Upper lobe of left lung (tissue), 6 donors: Measurements from ENCODE around the gene SLC2A3. TPM values are rescaled to one million over a fixed set of nuclear protein-coding genes. Genes with fewer than 3 reads are reported as not detected.
A peak's percentile ranks its signal among the peaks of the same experiment; 100 is the strongest.
"Not testable (repeated sequence)": the region's sequence is repeated elsewhere in the genome, so short reads cannot be mapped to it uniquely, and the experiment has no call there.

ENCODE experiments used
- ATAC-seq, 2 donors: fragments of 200-7000 bp; cut with Tn5 transposase; one replicate each; pipeline ENCODE4 v1.9.1; 2022; ENCODE audit warnings: mild to moderate bottlenecking in 2 of 2, moderate library complexity in 2 of 2; ENCODE audit not compliant: low FRiP score in 2 of 2
- DNase-seq, 2 donors: peaks; one replicate each; pipeline ENCODE4 v3.0.0-alpha.2; 2019 to 2020
- H3K27ac ChIP-seq, 4 donors: fragments of 200-600 bp; sonication (generic); one replicate each; pipeline ENCODE4 v1.5.1; 2016 to 2019
- H3K27me3 ChIP-seq, 4 donors: fragments of 200-600 bp; sonication (generic); one replicate each; pipeline ENCODE4 v1.5.1; 2017 to 2019
- H3K36me3 ChIP-seq, 4 donors: fragments of 200-600 bp; sonication (generic); one replicate each; pipeline ENCODE4 v1.5.1; 2016 to 2019
- H3K4me1 ChIP-seq, 4 donors: fragments of 200-600 bp; sonication (generic); one replicate each; pipeline ENCODE4 v1.5.1; 2018 to 2019
- H3K4me3 ChIP-seq, 4 donors: fragments of 200-600 bp; sonication (generic); one replicate each; pipeline ENCODE4 v1.5.1; 2017 to 2019; ENCODE audit warnings: mild to moderate bottlenecking in 2 of 4, moderate library complexity in 1 of 4
- H3K9me3 ChIP-seq, 4 donors: fragments of 200-600 bp; sonication (generic); one replicate each; pipeline ENCODE4 v1.5.1; 2018 to 2019
- CTCF ChIP-seq, 6 experiments: fragments of 450-650 bp in 4 of 6; fragments of 200-600 bp in 2 of 6; sonication (generic) in 2 of 6; IDR thresholded peaks; one replicate each; pipeline ENCODE4 v1.5.1; 2016 to 2019; ENCODE audit warnings: antibody characterized with exemption in 6 of 6
- EP300 ChIP-seq, 4 donors: sonication (generic); formaldehyde crosslinking; IDR thresholded peaks; one replicate each; pipeline ENCODE4 v1.5.1; 2017; ENCODE audit warnings: antibody characterized with exemption in 4 of 4, control low read depth in 2 of 4
- POLR2A ChIP-seq, 4 donors: fragments of 450-650 bp; IDR thresholded peaks; one replicate each; pipeline ENCODE4 v1.5.1; 2016 to 2017; ENCODE audit warnings: antibody characterized with exemption in 4 of 4, mild to moderate bottlenecking in 2 of 4
- POLR2AphosphoS5 ChIP-seq, 2 donors: sonication (generic); formaldehyde crosslinking; IDR thresholded peaks; one replicate each; pipeline ENCODE4 v1.5.1; 2017; ENCODE audit warnings: antibody characterized with exemption in 2 of 2
- WGBS, 2 donors: methylation state at CpG; one replicate each; pipeline ENCODE4 v1.1.5; 2017 to 2018; 5-methylcytosine and 5-hydroxymethylcytosine counted together
- total RNA-seq, 6 donors: library from RNA; depleted of rRNA in 4 of 6; stranded (reverse); fragments of >200 nt in 4 of 6; gene quantifications; one replicate each; pipeline versions ENCODE4 v1.1.0 to v1.2.1, GENCODE V29; 2016 to 2021
- donor health status: DM: no; HTN: no; CAD: no; lungs with moderate emphysema.
- donor health status: DM: no; HTN: yes; CAD: no; lungs with severe emphysema.

The SLC2A3 gene
- total RNA-seq, 6 donors from 2014 or later: 43.0 to 148 (median 63.4) TPM

GRCh38 chr12:7966563-7966962 is 30.6 kb upstream of the SLC2A3 start:
- ATAC-seq: peak in 1 of 2 donors; percentile 20
- Histone ChIP-seq H3K4me3 (no peak overlapping the region), H3K9me3 (no peaks in the 10 kb centered on the region), H3K27me3 (no peaks in the 10 kb centered on the region), H3K4me1 (peaks cover 5 to 19% (median 14%) of the 10 kb centered on the region in 4 donors), H3K27ac (no peak overlapping the region), H3K36me3 (no peaks in the 10 kb centered on the region)
- 77 to 82% methylated on average over 14 of the region's 14 CpGs for WGBS, 2 donors
- peak in 1 of 2 donors; percentile 63 for DNase-seq
- no peak for TF ChIP-seq CTCF (IDR thresholded peaks at IDR 0.05)
- TF ChIP-seq POLR2A (IDR thresholded peaks at IDR 0.05): no peak
- TF ChIP-seq POLR2AphosphoS5 (IDR thresholded peaks at IDR 0.05): peak in 1 of 2 donors; percentile 8

- ATAC-seq: not testable (repeated sequence)
Measured at GRCh38 chr12:7964669-7965068, 28.7 kb upstream of the SLC2A3 start.

GRCh38 chr12:7961395-7962178 is 25.6 kb upstream of the SLC2A3 start:
- H3K9me3 ChIP-seq: no peaks in the 10 kb centered on the region
- peaks cover 6 to 24% (median 19%) of the 10 kb centered on the region in 4 donors for H3K4me1 ChIP-seq
- DNase-seq (no peak), ATAC-seq (no peak)
- no peaks in the 10 kb centered on the region for H3K27me3 ChIP-seq
- peak overlapping the region; percentile 74 to 86 (median 78) for H3K27ac ChIP-seq
- H3K4me3 ChIP-seq: peak overlapping the region in 2 of 4 donors; percentile 47 to 54
- no peak for TF ChIP-seq CTCF (IDR thresholded peaks at IDR 0.05)
- no peaks in the 10 kb centered on the region for H3K36me3 ChIP-seq
- WGBS, 2 donors: 82 to 85% methylated on average over 12 of the region's 12 CpGs

More at GRCh38 chr12:7964669-7965068, 28.7 kb upstream of the SLC2A3 start:
- not testable (repeated sequence) for DNase-seq, H3K36me3 ChIP-seq, H3K27ac ChIP-seq, H3K27me3 ChIP-seq, H3K4me3 ChIP-seq, H3K9me3 ChIP-seq
- H3K4me1 ChIP-seq: peaks cover 6 to 21% (median 15%) of the 10 kb centered on the region in 4 donors
- WGBS, 2 donors: 86 to 92% methylated on average over 9 of the region's 9 CpGs

GRCh38 chr12:7959701-7960121 is 23.7 kb upstream of the SLC2A3 start:
- H3K27ac ChIP-seq: peak overlapping the region; percentile 74 to 86 (median 78)
- ATAC-seq: peak; percentile 60 to 76

DNA sequence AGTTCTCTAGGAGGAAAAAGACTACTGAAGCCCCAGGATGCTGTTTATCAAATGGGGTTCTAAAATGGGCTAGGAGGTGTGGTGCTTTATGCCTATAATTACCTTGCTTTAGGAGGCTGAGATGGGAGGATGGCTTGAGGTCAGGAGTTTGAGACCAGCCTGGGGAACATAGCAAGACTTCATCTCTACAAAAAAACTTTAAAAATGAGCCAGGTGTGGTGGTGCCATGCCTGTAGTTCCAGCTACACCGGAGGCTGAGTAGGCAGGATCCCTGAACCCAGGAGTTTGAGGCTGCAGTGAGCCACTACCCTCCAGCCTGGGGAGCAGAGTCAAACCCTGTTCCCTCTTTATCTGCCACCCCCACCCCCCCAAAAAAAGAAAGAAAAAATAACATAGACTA is 23.3 kb upstream of the SLC2A3 start:
- Histone ChIP-seq H3K4me3 (no peak overlapping the region), H3K27me3 (no peaks in the 10 kb centered on the region), H3K9me3 (no peaks in the 10 kb centered on the region), H3K27ac (peak overlapping the region; percentile 74 to 86 (median 78)), H3K36me3 (no peaks in the 10 kb centered on the region), H3K4me1 (peaks cover 6 to 24% (median 19%) of the 10 kb centered on the region in 4 donors)
- WGBS, 2 donors: 67 to 71% methylated on average over 1 of the region's 1 CpG
- no peak for ATAC-seq
- DNase-seq: no peak
- no peak for TF ChIP-seq POLR2AphosphoS5 (IDR thresholded peaks at IDR 0.05)
- no peak for TF ChIP-seq CTCF (IDR thresholded peaks at IDR 0.05)
- TF ChIP-seq EP300 (IDR thresholded peaks at IDR 0.05): no peak
- no peak for TF ChIP-seq POLR2A (IDR thresholded peaks at IDR 0.05)

More at GRCh38 chr12:7959701-7960121, 23.7 kb upstream of the SLC2A3 start:
- TF ChIP-seq POLR2A (IDR thresholded peaks at IDR 0.05): peak in 1 of 4 donors; percentile 27
- TF ChIP-seq POLR2AphosphoS5 (IDR thresholded peaks at IDR 0.05): peak in 1 of 2 donors; percentile 29
- no peak for TF ChIP-seq CTCF (IDR thresholded peaks at IDR 0.05)
- TF ChIP-seq EP300 (IDR thresholded peaks at IDR 0.05): no peak
- H3K4me1 ChIP-seq: peaks cover 6 to 24% (median 19%) of the 10 kb centered on the region in 4 donors
- no peaks in the 10 kb centered on the region for H3K36me3 ChIP-seq
- peak overlapping the region in 3 of 4 donors; percentile 36 to 54 (median 47) for H3K4me3 ChIP-seq
- WGBS, 2 donors: 38 to 46% methylated on average over 3 of the region's 3 CpGs
- H3K27me3 ChIP-seq: no peaks in the 10 kb centered on the region
- H3K9me3 ChIP-seq: no peaks in the 10 kb centered on the region
- peak in 1 of 2 donors; percentile 83 for DNase-seq

DNA sequence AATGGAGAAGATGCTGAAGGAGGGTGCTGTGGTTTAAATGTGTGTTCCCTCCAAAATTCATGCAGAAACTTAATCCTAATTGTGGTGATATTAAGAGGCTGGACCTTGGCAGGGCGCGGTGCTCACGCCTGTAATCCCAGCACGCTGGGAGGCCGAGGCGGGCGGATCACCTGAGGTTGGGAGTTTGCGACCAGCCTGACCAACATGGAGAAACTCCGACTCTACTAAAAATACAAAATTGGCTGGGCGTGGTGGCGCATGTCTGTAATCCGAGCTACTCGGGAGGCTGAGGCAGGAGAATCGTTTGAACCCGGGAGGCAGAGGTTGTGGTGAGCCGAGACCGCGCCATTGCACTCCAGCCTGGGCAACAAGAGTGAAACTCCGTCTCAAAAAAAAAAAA is 18.9 kb upstream of the SLC2A3 start:
- H3K4me1 ChIP-seq, H3K27ac ChIP-seq, H3K9me3 ChIP-seq, H3K36me3 ChIP-seq, ATAC-seq, H3K4me3 ChIP-seq, H3K27me3 ChIP-seq: not testable (repeated sequence)
- 91 to 98% methylated on average over 17 to 18 of the region's 19 CpGs for WGBS, 2 donors
- DNase-seq: peak in 1 of 2 donors; percentile 54

DNA sequence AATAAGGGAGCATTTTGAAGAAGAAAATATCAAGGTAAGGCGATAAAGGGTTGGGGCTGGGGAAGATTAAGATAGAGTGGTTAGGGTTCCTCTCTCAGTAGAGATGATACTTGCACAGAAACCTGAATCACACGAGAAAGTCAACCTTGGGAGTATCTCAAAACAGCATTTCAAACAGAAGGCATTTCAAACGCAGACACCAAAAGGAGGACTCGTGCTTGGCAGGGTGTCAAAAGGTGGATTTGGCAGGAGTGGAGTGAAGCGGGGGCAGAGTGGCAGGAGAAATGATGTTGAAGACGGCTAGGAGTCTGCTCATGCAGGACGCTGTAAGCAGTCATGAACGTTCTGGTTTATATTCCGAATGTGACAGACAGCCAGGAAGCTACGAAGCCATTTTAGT is 18.4 kb upstream of the SLC2A3 start:
- WGBS, 2 donors: 71% methylated on average over 4 to 10 of the region's 10 CpGs
- not testable (repeated sequence) for H3K36me3 ChIP-seq, DNase-seq, ATAC-seq, H3K27me3 ChIP-seq, H3K4me1 ChIP-seq, H3K4me3 ChIP-seq, H3K9me3 ChIP-seq, H3K27ac ChIP-seq

- WGBS, 2 donors: 91 to 98% methylated on average over 2 of the region's 2 CpGs
- not testable (repeated sequence) for H3K9me3 ChIP-seq, DNase-seq, H3K36me3 ChIP-seq, H3K4me3 ChIP-seq, H3K27me3 ChIP-seq, H3K4me1 ChIP-seq, ATAC-seq, H3K27ac ChIP-seq
Measured at GRCh38 chr12:7953912-7954311, 17.9 kb upstream of the SLC2A3 start.
